ENCODE results near the gene PGR.

PGR gene

GRCh38 chr11:101051677-101052076 lies 77.9 kb downstream of the PGR start:
- Histone ChIP-seq H3K36me3 (ENCODE audit: insufficient read depth, low read length) (no peaks in the 10 kb centered on the region), H3K27ac (no peak overlapping the region), H3K9me3 (ENCODE audit: low read depth, low read length) (no peaks in the 10 kb centered on the region), H3K9ac (ENCODE audit: insufficient read length) (no peak overlapping the region), H3K4me3 (no peak overlapping the region)
- DNase-seq (ENCODE audit: low read depth, low spot score) = no peak
- TF ChIP-seq POLR2AphosphoS5 (IDR thresholded peaks at IDR 0.05; ENCODE audit: borderline replicate concordance, low read depth, low read length) = no peak
- TF ChIP-seq EZH2 (IDR thresholded peaks at IDR 0.05) = no peak
- TF ChIP-seq FOXP2 (optimal IDR thresholded peaks at IDR 0.05; ENCODE audit: control extremely low read depth, extremely low read length, insufficient read depth) = no peak

GRCh38 chr11:101049813-101050212 lies 79.8 kb downstream of the PGR start:
- H3K9me3 ChIP-seq (ENCODE audit: low read depth, low read length) = no peaks in the 10 kb centered on the region
- no peak for DNase-seq (ENCODE audit: low read depth, low spot score)
- H3K9ac ChIP-seq (ENCODE audit: insufficient read length) = no peak overlapping the region
- H3K4me3 ChIP-seq = no peak overlapping the region
- H3K27ac ChIP-seq = no peak overlapping the region
- no peaks in the 10 kb centered on the region for H3K36me3 ChIP-seq (ENCODE audit: insufficient read depth, low read length)
- TF ChIP-seq FOXP2 (optimal IDR thresholded peaks at IDR 0.05; ENCODE audit: control extremely low read depth, extremely low read length, insufficient read depth) = no peak
- no peak for TF ChIP-seq EZH2 (IDR thresholded peaks at IDR 0.05)
- no peak for TF ChIP-seq POLR2AphosphoS5 (IDR thresholded peaks at IDR 0.05; ENCODE audit: borderline replicate concordance, low read depth, low read length)

GRCh38 chr11:101049123-101049522 lies 80.5 kb downstream of the PGR start:
- no peak overlapping the region for H3K4me3 ChIP-seq
- H3K27ac ChIP-seq = no peak overlapping the region
- no peaks in the 10 kb centered on the region for H3K9me3 ChIP-seq (ENCODE audit: low read depth, low read length)
- no peaks in the 10 kb centered on the region for H3K36me3 ChIP-seq (ENCODE audit: insufficient read depth, low read length)
- H3K9ac ChIP-seq (ENCODE audit: insufficient read length) = no peak overlapping the region
- no peak for TF ChIP-seq FOXP2 (optimal IDR thresholded peaks at IDR 0.05; ENCODE audit: control extremely low read depth, extremely low read length, insufficient read depth)
- TF ChIP-seq POLR2AphosphoS5 (IDR thresholded peaks at IDR 0.05; ENCODE audit: borderline replicate concordance, low read depth, low read length) = no peak
- no peak for TF ChIP-seq EZH2 (IDR thresholded peaks at IDR 0.05)
- no peak for DNase-seq (ENCODE audit: low read depth, low spot score)

GRCh38 chr11:101048479-101048878 lies 81.1 kb downstream of the PGR start:
- no peaks in the 10 kb centered on the region for H3K36me3 ChIP-seq (ENCODE audit: insufficient read depth, low read length)
- no peak for TF ChIP-seq POLR2AphosphoS5 (IDR thresholded peaks at IDR 0.05; ENCODE audit: borderline replicate concordance, low read depth, low read length)
- TF ChIP-seq FOXP2 (optimal IDR thresholded peaks at IDR 0.05; ENCODE audit: control extremely low read depth, extremely low read length, insufficient read depth) = no peak
- no peak for TF ChIP-seq EZH2 (IDR thresholded peaks at IDR 0.05)
- H3K4me3 ChIP-seq = no peak overlapping the region
- DNase-seq (ENCODE audit: low read depth, low spot score) = no peak
- no peak overlapping the region for H3K27ac ChIP-seq
- no peaks in the 10 kb centered on the region for H3K9me3 ChIP-seq (ENCODE audit: low read depth, low read length)
- H3K9ac ChIP-seq (ENCODE audit: insufficient read length) = no peak overlapping the region

- DNase-seq (ENCODE audit: low read depth, low spot score) = no peak
- H3K27ac ChIP-seq = no peak overlapping the region
- no peak overlapping the region for H3K9ac ChIP-seq (ENCODE audit: insufficient read length)
- TF ChIP-seq FOXP2 (optimal IDR thresholded peaks at IDR 0.05; ENCODE audit: control extremely low read depth, extremely low read length, insufficient read depth) = no peak
- TF ChIP-seq EZH2 (IDR thresholded peaks at IDR 0.05) = no peak
- no peak for TF ChIP-seq POLR2AphosphoS5 (IDR thresholded peaks at IDR 0.05; ENCODE audit: borderline replicate concordance, low read depth, low read length)
- no peak overlapping the region for H3K4me3 ChIP-seq
- H3K36me3 ChIP-seq (ENCODE audit: insufficient read depth, low read length) = no peaks in the 10 kb centered on the region
- no peaks in the 10 kb centered on the region for H3K9me3 ChIP-seq (ENCODE audit: low read depth, low read length)
These were observed 82.7 kb downstream of the PGR start for GRCh38 chr11:101046947-101047346.

GRCh38 chr11:101045415-101045814 lies 84.2 kb downstream of the PGR start:
- DNase-seq (ENCODE audit: low read depth, low spot score) = no peak
- H3K9me3 ChIP-seq (ENCODE audit: low read depth, low read length) = no peaks in the 10 kb centered on the region
- H3K9ac ChIP-seq (ENCODE audit: insufficient read length) = no peak overlapping the region

GRCh38 chr11:101043940-101044339 lies 85.7 kb downstream of the PGR start:
- H3K9me3 ChIP-seq (ENCODE audit: low read depth, low read length) = no peaks in the 10 kb centered on the region
- TF ChIP-seq EZH2 (IDR thresholded peaks at IDR 0.05) (no peak), FOXP2 (optimal IDR thresholded peaks at IDR 0.05; ENCODE audit: control extremely low read depth, extremely low read length, insufficient read depth) (no peak), POLR2AphosphoS5 (IDR thresholded peaks at IDR 0.05; ENCODE audit: borderline replicate concordance, low read depth, low read length) (no peak)
- no peak overlapping the region for H3K27ac ChIP-seq
- no peak overlapping the region for H3K9ac ChIP-seq (ENCODE audit: insufficient read length)
- no peak for DNase-seq (ENCODE audit: low read depth, low spot score)
- no peak overlapping the region for H3K4me3 ChIP-seq
- H3K36me3 ChIP-seq (ENCODE audit: insufficient read depth, low read length) = no peaks in the 10 kb centered on the region

More at GRCh38 chr11:101045415-101045814, 84.2 kb downstream of the PGR start:
- no peak for TF ChIP-seq EZH2 (IDR thresholded peaks at IDR 0.05)
- Histone ChIP-seq H3K36me3 (ENCODE audit: insufficient read depth, low read length) (no peaks in the 10 kb centered on the region), H3K4me3 (no peak overlapping the region), H3K27ac (no peak overlapping the region)

GRCh38 chr11:101035872-101036271 lies 93.7 kb downstream of the PGR start:
- no peak for DNase-seq (ENCODE audit: low read depth, low spot score)
- Histone ChIP-seq H3K27ac (no peak overlapping the region), H3K36me3 (ENCODE audit: insufficient read depth, low read length) (no peaks in the 10 kb centered on the region), H3K9me3 (ENCODE audit: low read depth, low read length) (no peaks in the 10 kb centered on the region), H3K9ac (ENCODE audit: insufficient read length) (no peak overlapping the region), H3K4me3 (no peak overlapping the region)
- TF ChIP-seq FOXP2 (optimal IDR thresholded peaks at IDR 0.05; ENCODE audit: control extremely low read depth, extremely low read length, insufficient read depth) (no peak), POLR2AphosphoS5 (IDR thresholded peaks at IDR 0.05; ENCODE audit: borderline replicate concordance, low read depth, low read length) (no peak), EZH2 (IDR thresholded peaks at IDR 0.05) (no peak)

- Histone ChIP-seq H3K9ac (ENCODE audit: insufficient read length) (no peak overlapping the region), H3K9me3 (ENCODE audit: low read depth, low read length) (no peaks in the 10 kb centered on the region), H3K27ac (no peak overlapping the region), H3K4me3 (no peak overlapping the region), H3K36me3 (ENCODE audit: insufficient read depth, low read length) (no peaks in the 10 kb centered on the region)
- no peak for DNase-seq (ENCODE audit: low read depth, low spot score)
- TF ChIP-seq EZH2 (IDR thresholded peaks at IDR 0.05) = no peak
These were observed 95.5 kb downstream of the PGR start for GRCh38 chr11:101034076-101034475.
